ACC112 (cell line): ENCODE results near the gene CACNA1G.

Experiments used
- H2AFZ ChIP-seq: fragments of 200-600 bp; sonication (generic); one replicate; pipeline ENCODE4 v1.6.0; 2017; ENCODE audit warnings: antibody characterized with exemption, low read length; ENCODE audit not compliant: unreplicated experiment
- H3K27ac ChIP-seq: fragments of 200-600 bp; sonication (generic); 2 replicates; pipeline ENCODE4 v1.5.1; 2014; ENCODE audit warnings: low read depth, mild to moderate bottlenecking, antibody characterized with exemption, low read length, moderate library complexity
- H3K27me3 ChIP-seq: fragments of 200-600 bp; sonication (generic); 2 replicates; pipeline ENCODE4 v1.6.1; 2014; ENCODE audit warnings: mild to moderate bottlenecking, antibody characterized with exemption, low read length, moderate library complexity, mixed read lengths; ENCODE audit not compliant: insufficient read depth
- H3K36me3 ChIP-seq: fragments of 200-600 bp; sonication (generic); 2 replicates; pipeline ENCODE4 v1.6.1; 2016; ENCODE audit warnings: mild to moderate bottlenecking, antibody characterized with exemption, low read length, moderate library complexity, mixed read lengths; ENCODE audit not compliant: insufficient read depth
- H3K4me1 ChIP-seq: fragments of 200-600 bp; sonication (generic); one replicate; pipeline ENCODE4 v1.6.1; 2016; ENCODE audit warnings: low read length, mixed read lengths; ENCODE audit not compliant: insufficient read depth, unreplicated experiment, control insufficient read depth
- H3K4me3 ChIP-seq: fragments of 200-600 bp; sonication (generic); 2 replicates; pipeline ENCODE4 v1.5.1; 2014; ENCODE audit warnings: mild to moderate bottlenecking, low read depth, low read length
- H3K79me2 ChIP-seq: fragments of 200-600 bp; sonication (generic); one replicate; pipeline ENCODE4 v1.6.0; 2016; ENCODE audit warnings: low read length; ENCODE audit not compliant: control insufficient read depth, unreplicated experiment, insufficient read depth

Gene CACNA1G

DNA sequence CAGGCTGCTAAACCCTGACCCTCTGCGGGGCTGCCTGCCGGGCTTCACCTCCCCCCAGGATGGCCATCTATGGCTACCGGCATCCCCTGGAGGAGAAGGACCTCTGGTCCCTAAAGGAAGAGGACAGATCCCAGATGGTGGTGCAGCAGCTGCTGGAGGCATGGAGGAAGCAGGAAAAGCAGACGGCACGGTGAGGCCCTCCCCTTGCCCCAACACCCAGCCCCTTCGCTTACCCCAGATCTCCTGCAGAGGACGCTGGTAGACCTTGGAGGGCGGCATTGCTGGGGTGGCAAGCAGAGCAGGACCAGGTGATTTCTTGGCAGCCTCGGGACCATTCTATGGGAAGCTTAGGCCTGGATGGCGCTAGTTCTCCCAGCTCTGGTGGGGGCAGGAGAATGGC is 98.7 kb downstream of the CACNA1G start:
- H3K4me1 ChIP-seq, result peaks cover 33% of the 10 kb centered on the region
- no peak overlapping the region for H3K4me3 ChIP-seq
- H3K27ac ChIP-seq, result peak overlapping the region; percentile 72
- no peaks in the 10 kb centered on the region for H3K36me3 ChIP-seq
- peaks cover 7% of the 10 kb centered on the region for H3K79me2 ChIP-seq
- H3K27me3 ChIP-seq, result no peaks in the 10 kb centered on the region
- no peak overlapping the region for H2AFZ ChIP-seq

DNA sequence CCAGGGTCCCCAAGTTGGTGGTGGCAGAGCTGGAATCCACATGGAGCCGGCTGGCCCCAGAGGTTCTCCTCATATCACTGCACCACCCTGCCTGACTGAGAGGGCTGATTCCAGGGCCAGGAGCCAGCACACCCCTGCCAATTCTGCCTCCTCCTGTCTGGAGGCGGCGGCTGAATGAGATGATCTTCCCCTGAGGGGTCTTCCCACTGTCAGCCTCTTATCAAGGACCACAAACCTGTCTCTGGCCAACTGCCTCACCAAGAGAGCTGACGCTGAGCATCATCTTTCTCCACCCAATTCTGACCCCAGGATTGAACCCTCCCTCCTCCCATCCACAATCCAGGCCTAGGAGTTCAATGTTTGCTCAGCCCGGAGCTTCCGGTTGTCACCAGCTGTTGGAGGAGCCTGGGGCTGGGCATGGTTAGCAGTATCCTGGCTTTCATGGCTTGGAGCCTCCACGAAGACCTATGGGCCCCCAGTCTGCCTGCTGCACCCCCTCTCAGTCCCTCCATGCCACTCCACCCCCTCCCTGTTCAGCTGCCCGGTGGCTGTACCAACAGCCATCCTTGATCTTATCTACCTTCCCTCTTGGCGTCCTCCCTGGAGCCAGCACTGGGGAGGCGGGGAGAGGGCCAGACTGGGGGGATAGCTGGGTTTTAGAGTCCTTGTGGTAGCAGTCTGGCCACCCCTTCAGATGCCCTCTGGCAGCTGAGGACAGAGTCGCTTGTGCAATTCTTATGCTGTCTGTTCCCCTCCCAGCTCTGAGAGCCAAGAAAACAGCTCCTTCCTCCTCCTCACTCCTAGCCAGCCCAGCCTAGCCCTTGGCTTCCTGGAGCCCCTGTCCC is 99.7 kb downstream of the CACNA1G start:
- peaks cover 4% of the 10 kb centered on the region for H3K79me2 ChIP-seq
- H3K27ac ChIP-seq, result peak overlapping the region; percentile 72

DNA sequence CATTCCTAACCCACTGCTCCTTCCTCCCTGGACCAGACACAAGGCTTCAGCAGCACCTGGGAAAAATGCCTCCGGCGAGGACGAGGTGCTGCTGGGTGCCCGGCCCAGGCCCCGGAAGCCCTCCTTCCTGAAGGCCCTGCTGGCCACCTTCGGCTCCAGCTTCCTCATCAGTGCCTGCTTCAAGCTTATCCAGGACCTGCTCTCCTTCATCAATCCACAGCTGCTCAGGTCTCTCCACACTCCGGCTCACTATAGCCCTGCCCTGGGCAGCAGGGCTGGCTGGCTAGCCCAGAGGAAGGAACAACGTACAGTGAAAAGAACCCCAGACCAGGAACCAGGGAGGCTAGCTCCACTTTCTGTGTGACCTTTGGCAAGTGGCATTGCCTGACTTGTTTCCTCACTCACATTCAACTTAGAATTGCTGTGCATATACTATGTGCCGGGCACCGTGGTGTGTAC is 100.4 kb downstream of the CACNA1G start:
- Histone ChIP-seq H3K27ac (peak overlapping the region; percentile 72), H3K4me3 (no peak overlapping the region), H3K79me2 (no peaks in the 10 kb centered on the region), H3K36me3 (no peaks in the 10 kb centered on the region), H2AFZ (no peak overlapping the region), H3K27me3 (no peaks in the 10 kb centered on the region), H3K4me1 (peaks cover 33% of the 10 kb centered on the region)

More for the DNA sequence above, 99.7 kb downstream of the CACNA1G start:
- Histone ChIP-seq H2AFZ (no peak overlapping the region), H3K4me1 (peaks cover 33% of the 10 kb centered on the region), H3K4me3 (no peak overlapping the region), H3K36me3 (no peaks in the 10 kb centered on the region), H3K27me3 (no peaks in the 10 kb centered on the region)

DNA sequence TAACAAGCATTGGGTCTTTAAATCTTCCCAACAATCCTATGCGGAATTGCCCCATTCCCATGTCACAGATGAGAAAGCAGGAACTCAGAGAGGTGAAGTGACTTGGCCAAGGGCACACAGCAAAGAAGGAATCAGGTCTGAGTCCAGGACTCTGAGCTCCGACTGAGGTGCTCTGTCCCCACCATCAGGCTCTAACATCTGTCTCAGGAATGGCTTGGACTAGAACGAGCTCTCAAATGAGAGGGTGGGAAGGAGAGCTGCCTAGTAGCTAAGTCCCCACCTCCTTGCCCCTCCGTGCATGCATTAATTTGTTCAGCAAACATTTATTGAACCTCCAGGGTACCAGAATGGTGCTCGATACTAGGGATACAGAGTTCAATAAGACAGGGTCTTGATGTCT is 100.8 kb downstream of the CACNA1G start:
- H3K79me2 ChIP-seq, result no peaks in the 10 kb centered on the region
- H3K4me1 ChIP-seq, result peaks cover 33% of the 10 kb centered on the region
- no peaks in the 10 kb centered on the region for H3K36me3 ChIP-seq
- peak overlapping the region; percentile 72 for H3K27ac ChIP-seq
- no peak overlapping the region for H3K4me3 ChIP-seq
- H2AFZ ChIP-seq, result no peak overlapping the region
- H3K27me3 ChIP-seq, result no peaks in the 10 kb centered on the region

DNA sequence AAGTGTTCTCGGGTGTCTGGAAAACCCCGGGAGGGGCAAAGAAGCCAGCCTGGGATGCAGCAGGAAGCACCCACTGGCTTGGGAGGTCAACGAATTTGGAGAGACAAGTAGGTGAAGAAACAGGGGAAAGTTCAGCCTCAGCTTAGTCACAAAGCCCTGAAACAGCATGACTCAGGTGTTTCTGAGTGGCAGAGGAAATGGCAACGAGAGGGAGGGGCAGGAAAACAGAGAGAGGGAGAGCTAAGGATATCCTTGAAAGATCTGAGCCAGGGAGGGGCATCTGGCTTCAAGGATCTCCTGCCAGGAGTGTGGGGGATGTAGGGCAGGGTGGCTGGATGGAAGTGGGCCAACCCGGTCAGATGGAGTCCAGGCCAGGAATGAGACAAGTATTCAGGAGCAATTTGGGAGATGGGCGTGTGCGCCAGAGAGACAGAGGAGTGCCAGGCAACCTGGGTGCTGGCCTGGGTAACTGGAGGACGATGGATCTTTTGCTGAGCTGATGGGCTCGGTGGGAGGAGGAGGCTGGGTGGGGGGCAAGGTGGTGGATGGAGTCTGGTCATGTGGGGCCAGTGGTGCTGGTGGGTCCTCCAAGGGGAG is 101.4 kb downstream of the CACNA1G start:
- Histone ChIP-seq H3K4me1 (peaks cover 33% of the 10 kb centered on the region), H2AFZ (no peak overlapping the region), H3K79me2 (no peaks in the 10 kb centered on the region), H3K27me3 (no peaks in the 10 kb centered on the region), H3K36me3 (no peaks in the 10 kb centered on the region), H3K4me3 (no peak overlapping the region), H3K27ac (peak overlapping the region; percentile 72)

DNA sequence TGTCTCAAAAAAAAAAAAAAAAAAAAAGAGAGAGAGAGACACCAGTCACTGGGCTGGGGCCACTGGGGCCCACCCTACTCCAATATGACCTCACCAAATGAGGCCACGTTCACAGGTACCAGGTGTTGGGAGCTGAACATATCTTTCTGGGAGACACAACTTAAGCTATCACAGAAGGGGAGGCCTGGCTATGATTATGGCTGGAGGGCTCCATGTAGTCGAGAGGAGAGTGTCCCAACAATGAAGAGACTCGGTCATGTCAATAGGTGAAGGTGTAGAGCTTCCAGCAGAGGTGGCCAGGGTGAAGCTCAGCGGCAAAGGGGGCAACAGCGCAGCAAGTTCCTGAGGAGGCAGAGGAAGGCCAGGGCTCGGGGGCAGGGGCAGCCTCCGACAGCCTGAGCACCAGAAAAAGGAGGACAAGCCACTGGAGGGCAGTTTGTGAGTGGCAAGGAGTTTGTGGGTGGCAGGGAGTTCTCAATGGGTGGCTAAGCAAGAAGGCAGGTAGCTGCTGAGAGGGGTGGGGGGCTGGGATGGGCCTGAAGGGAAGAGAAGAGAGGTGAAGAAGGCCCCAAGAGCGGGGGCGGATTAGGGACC is 102.2 kb downstream of the CACNA1G start:
- Histone ChIP-seq H3K4me1 (peaks cover 39% of the 10 kb centered on the region), H2AFZ (no peak overlapping the region), H3K27ac (peak overlapping the region; percentile 72), H3K4me3 (no peak overlapping the region), H3K79me2 (no peaks in the 10 kb centered on the region), H3K36me3 (no peaks in the 10 kb centered on the region), H3K27me3 (no peaks in the 10 kb centered on the region)

DNA sequence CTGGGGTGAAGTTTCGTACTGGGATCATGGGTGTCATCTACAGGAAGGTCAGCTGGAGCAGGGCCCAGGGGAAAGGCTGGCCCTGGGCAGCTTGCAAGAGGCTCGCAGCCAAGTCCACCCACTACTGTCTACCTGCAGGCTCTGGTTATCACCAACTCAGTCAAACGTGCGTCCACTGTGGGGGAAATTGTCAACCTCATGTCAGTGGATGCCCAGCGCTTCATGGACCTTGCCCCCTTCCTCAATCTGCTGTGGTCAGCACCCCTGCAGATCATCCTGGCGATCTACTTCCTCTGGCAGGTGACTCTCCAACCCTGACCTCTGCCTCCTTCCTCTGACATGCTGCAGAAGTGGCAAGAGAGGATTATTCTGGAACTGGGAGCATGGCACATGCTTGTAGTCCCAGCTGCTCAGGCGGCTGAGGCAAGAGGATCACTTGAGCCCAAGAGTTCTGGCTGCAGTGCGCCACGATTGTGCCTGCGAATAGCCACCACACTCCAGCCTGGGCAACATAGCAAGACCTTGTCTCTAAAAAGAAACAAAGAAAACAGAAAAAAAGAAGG is 103.4 kb downstream of the CACNA1G start:
- H3K36me3 ChIP-seq, result no peaks in the 10 kb centered on the region
- peaks cover 51% of the 10 kb centered on the region for H3K4me1 ChIP-seq
- no peak overlapping the region for H2AFZ ChIP-seq
- no peaks in the 10 kb centered on the region for H3K27me3 ChIP-seq
- H3K27ac ChIP-seq, result no peak overlapping the region
- no peaks in the 10 kb centered on the region for H3K79me2 ChIP-seq
- no peak overlapping the region for H3K4me3 ChIP-seq

DNA sequence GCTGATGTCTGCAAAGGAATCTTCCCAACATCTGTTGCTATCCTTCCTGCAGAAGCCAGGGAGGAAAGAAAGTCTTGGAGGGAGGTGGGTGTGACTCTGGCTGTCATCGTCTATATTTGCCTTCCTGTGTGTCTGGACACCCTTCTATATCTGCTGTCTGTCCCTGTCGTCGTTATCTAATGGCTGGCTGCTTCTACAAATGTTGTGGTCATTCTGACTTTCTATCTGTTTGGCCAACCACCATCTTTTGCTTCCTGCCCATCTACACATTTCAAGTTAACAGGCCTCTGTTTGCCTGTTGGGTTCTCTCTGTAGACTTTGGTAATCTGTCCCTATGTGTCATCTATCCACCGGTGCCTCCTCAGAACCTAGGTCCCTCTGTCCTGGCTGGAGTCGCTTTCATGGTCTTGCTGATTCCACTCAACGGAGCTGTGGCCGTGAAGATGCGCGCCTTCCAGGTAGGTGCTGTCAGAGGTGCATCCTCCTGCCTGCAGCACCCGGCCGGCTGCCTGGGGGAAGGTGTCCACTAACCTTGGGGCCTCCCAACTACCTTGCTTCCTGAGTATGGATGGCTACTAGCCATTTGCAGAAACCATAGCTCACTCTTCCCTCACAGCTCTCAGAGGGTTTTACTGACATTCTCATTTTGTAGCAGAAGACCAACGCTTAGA is 104.4 kb downstream of the CACNA1G start:
- Histone ChIP-seq H3K4me1 (peaks cover 49% of the 10 kb centered on the region), H3K4me3 (no peak overlapping the region), H3K27ac (no peak overlapping the region), H3K36me3 (no peaks in the 10 kb centered on the region), H2AFZ (no peak overlapping the region), H3K27me3 (no peaks in the 10 kb centered on the region), H3K79me2 (no peaks in the 10 kb centered on the region)

DNA sequence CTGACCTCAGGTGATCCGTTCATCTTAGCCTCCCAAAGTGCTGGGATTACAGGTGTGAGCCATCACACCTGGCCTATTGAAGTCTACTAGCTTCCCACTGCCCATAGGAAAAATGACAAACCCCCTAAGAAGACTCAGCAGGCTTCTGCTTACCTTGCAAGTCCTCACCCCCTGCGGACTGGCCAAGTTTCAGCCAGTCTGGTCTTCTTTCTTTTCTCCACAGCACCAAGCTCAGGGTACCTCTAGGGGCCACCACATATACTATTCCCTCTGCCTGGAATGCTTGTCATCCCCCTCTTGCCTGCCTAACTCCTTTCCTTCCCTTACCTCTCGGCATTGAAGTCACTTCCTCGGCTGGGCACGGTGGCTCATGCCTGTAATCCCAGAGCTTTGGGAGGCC is 105.3 kb downstream of the CACNA1G start:
- Histone ChIP-seq H3K79me2 (no peaks in the 10 kb centered on the region), H3K4me3 (no peak overlapping the region), H3K36me3 (no peaks in the 10 kb centered on the region), H3K27me3 (no peaks in the 10 kb centered on the region), H3K27ac (no peak overlapping the region), H3K4me1 (peaks cover 47% of the 10 kb centered on the region), H2AFZ (no peak overlapping the region)

DNA sequence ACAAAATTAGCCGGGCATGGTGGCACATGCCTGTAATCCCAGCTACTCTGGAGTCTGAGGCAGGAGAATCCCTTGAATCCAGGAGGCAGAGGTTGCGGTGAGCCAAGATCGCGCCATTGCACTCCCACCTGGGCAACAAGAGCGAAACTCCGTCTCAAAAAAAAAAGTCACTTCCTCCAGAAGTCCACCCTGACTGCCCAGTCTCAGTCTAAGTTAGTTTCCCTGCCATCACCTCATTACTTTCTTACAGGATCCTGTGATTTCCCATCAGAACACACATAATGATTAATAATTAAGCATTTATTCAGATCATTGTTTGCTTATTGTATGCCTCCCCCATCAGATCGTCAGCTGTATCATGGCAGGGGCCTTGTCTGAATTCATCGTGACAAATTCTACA is 105.8 kb downstream of the CACNA1G start:
- H3K79me2 ChIP-seq, result no peaks in the 10 kb centered on the region
- H3K27ac ChIP-seq, result no peak overlapping the region
- H3K4me1 ChIP-seq, result peaks cover 47% of the 10 kb centered on the region
- no peaks in the 10 kb centered on the region for H3K36me3 ChIP-seq
- no peak overlapping the region for H2AFZ ChIP-seq
- H3K27me3 ChIP-seq, result no peaks in the 10 kb centered on the region
- H3K4me3 ChIP-seq, result no peak overlapping the region
